COLO829 (cell line): ENCODE results near the gene KIF12.

Source experiments
- DNase-seq: peaks from one replicate; pipeline ENCODE4 v3.0.0; 2012; ENCODE audit warnings: low spot score

Gene KIF12

DNA sequence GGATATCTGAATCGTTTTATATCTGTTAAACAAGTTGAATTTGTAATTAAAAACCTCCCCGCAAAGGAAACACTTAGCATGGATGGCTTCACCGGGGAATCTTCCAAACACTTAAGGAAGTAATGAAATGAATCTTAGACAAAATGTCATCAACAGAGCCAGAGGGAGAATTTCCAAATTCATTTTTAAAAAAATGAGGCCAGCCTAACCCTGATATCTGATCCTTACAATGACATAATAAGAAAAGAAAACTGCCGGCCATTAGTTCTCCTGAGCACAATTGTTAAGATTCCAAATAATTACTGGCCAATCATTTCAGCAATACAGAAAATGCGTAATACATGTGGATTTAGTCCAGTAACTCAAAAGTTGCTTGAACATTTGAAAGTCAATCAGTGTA, 6.1 kb upstream of the KIF12 start:
- no peak for DNase-seq

DNA sequence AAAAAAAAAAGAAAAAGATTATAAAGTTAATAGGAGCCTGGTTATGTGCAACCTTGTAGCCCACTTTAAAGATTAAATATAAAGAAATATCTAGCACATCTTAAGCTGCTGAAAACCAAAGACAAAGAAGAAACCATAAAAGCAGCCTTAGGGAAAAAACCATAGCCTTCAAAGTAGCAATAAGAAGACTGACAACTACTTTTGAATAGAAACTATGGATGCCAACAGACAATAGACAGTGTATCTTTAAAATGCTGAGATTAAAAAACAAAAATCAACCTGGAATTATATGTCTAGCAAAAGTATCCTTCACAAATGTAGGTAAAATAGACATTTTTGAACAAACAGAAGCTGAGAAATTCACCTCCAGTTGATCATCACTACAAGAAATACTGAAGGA, 3.4 kb upstream of the KIF12 start:
- DNase-seq, result no peak

DNA sequence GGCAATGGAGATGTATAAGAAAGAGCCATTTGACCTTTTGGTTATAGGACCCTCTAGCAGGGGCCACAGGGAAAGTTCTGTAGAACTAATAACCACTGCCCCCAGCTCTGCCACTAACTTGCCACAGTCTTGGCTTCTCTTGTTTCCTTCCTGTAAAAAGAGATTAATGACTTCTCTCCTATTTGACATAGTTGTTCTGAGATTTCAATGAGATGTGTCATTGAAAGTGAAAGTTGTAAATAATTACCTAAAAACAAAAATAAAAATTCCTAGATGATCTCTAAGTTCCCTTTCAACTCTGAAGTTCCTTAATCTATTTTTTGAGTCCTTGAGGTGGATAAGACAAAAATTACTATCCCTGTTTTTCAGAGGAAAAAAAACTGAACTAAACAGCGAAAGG, 1.4 kb upstream of the KIF12 start:
- no peak for DNase-seq

DNA sequence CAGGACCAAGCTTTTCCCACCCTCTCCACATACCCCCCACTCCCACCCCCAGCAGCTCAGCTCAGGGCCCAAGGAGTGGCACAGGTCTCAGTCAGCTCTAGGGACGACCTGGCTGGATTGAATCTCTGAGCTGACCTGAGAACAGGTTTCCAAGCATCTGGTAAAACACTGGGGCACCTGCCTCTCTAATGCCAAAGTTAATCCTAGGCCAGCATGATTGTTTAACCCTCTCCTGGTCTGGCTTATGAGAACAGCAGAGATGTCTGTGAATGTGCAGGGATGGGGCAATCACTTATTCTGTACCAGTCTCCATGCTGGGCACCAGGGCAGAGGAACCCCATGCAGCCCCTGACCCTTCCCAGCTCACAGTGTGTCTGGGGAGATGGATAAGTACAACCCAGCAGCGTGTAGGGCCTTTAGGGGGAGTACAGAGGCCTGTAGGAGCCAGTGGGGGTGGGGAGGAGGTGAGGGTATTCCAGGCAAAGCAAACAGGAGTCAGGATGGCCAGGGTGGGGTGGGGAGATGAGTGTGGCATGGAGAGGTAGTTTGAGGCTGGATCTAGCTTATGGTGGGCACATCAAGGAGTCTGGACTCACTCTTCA, 678 bp upstream of the KIF12 start:
- DNase-seq, result no peak

DNA sequence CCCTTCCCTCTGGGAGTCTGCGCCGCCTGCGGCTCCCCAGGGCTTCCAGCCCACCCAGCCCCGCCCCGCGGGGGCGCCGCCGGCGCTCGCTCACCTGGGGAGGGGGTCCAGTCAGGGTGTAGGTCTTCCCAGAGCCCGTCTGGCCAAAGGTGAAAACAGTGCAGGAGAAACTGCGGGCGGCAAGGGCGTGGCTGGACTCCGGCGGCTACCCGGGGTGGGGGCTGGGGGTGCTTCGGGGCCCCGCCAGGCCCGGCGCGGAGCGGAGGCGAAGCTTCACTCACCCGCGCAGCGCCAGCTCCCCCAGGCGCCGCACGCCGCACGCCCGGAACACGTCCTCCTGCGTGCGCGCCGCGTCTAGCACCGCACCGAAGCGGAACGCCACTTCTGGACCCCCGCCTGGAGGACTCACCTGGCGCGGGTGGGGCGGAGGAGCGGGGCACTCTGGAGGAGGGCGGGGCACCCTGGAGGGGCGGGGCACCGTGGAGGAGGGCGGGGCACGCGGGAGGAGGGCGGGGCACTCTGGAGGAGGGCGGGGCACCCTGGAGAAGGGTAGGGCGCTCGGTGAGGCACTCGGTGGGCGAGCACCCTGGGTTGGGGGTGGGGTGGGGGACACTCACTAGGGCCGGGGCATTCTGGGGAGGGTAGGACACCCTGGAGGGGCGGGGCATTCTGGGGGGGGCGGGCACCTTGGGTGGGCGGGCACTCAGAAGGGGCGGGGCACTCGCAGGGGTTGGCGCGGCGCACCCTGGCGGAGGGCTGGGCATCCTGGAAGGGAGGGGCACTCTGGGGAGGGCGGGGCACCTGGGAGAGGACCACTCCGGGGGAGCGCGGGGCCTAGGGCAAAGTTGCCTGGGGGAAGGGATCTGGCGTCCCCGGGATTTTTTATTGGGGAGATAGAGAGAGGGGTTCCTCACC, 814 bp downstream of the KIF12 start:
- no peak for DNase-seq

DNA sequence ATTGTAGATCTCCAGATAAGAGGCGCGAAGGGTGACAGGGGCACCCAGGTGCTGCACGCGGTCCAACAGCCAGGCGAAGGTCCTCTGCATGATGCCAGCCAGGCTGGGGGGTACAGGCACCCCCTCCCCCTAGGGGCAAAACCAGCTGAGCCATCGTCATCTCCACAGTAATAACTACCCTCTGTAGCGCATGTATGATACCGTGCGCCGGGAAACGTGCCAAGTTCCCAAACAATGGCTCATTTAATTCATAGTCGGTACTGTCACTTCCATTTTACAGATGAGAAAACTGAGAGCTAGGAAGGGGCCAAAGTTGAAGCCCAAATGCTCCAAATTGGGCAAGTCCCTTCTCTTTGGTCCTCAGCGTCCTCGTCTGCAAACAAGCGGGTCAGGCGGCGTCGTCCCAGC, 1.5 kb downstream of the KIF12 start:
- peak; percentile 42 for DNase-seq

DNA sequence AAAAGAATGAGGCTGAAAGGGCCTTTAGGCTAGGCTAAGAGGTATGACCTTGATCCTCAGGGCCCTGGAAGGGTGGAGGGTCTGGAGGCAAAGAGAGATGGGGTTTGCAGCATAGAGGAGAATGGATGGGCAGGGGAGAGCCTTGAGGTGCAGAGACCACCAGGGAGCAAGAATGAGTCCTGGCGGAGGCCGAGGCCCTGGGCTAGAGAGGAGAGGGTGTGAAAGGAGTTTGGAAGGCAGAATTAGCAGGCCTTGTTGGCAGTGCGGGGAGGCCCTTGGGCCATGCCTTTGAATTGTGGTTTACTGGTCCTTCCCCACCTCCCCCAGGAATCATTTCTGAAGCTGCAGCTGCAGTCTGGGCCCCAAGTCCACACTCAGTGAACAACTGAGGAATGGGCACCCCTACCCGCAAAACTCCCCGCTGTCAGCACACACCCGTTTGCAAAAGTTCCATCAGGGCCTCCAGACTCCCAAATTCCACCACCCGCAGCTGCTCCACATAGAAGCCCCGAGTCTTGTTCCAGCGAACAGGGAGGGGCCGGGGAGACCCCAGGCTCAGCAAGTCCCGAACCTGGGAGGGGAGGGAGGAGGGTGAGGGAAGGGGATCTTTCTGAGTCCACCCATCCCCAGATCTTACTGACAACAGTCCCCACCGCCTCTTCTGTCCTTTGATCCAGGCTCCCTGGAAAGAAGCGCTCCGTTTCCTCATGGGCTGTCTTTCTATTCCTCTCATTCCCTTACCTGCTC, 2.1 kb downstream of the KIF12 start:
- DNase-seq, result no peak

DNA sequence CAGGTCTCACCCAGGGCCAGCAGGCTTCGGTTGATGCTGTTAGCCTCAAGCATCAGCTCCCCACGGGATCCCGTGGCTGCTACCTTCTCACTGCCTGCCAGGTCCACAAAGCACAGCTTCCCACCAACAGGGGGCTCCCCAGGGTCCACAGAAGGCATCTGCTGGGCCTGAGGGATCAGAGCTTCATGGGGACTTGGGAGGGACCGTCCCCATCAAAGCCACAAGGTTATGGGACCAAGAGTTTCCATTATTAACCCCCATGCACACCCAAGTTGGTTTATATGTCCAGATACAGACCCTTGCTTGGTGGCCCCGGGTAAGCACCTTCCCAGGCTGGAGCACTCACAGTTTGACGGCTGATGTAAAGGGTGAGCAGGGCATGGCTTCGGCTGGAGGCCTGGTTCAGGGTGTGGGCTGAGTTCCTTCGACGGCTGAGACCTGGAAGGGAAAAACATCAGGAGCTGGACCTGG, 3.0 kb downstream of the KIF12 start:
- DNase-seq, result no peak

DNA sequence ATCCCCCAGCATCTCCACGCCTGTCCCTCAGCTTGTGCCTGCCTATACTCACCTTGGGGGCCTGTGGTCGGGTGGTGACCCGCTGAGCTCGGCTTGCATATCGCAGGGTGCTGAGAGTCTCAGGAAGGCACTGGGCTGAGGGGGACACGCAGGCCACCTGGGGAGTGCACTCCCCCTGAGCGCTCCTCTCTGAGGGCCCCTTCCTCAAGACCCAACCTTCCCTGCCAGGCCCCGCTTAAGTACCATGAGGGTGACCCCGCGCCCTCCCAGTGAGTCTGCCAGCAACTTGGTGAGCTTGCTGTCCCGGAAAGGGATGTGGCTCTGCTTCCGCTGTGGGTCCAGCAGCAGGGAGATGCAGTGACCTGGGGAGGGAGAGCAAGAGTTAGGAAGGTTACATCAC, 4.1 kb downstream of the KIF12 start:
- DNase-seq, result no peak

DNA sequence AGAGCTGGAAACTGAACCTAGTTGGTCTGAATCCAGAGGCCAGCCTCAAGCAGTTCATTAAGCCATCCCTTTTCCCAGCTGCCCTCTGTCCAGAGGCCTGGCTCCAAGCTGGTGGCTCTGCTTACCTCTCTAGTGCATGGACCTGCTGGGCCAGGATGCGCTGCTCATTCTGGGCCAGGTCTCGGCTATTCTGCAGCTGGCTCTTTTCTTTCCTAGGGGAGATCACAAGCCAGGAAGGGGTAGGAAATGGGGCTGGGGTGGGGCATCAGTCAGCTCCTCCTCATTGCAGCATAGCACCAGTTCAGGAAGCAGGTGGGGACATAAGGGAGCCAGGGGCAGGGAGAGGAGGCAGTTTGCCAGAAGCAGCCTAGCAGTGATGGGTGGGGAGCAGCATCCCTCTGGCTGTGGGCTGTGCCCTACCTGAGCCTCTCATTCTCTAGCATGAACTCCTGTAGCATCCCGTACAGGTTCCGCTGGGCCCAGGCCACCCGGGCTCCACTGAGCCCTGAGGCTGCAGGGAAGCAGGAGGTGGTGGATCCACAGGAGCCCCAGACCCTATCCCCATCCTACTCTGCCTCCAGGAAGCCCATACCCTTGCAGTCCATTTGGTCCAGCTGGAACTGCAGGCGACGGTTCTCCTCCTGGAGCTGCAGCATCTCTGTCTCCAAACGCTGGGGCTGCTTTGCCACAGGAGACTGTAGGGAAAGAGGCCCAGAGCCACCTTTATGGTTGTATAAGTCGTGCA, 5.2 kb downstream of the KIF12 start:
- no peak for DNase-seq

DNA sequence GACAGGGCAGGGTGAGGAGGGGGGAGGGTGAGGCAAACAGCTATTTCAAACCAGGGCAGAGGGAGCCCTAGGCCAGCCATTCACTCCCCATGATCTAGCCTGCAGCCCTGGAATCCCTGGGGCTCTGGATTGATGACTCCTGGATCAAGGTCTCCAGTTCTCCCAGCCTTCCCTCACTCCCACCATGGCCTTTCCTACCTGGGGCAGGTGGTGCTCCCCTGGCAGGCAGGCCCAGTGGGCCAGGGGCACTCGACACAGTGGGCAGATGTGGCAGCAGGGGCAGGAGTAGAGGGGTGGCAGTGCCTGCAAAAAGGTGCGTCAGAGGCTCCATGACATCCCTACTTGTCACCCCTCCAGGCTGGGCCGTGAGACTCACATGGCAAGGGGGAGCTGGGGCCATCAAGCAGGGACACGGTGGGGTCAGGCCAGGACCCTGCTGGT, 6.0 kb downstream of the KIF12 start:
- no peak for DNase-seq

DNA sequence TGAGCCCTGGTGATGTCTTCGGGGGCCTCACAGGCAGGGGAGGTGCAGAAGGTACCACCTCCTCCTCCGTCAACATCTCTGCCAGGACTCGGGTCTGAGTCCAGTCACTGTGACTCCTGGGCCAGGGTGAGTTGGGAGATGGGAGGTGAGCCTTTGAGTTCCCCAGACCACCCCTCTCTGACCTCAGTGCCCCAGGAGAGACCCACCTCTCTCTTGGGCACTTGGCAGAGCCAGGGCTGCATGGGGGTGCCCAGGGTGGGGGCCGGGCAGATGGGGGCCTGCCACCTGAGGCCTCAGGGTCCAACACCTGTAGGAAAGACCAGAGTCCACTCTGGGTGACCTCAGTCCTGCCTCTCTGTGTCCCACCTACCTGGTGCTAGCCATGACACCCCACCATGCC, 6.8 kb downstream of the KIF12 start:
- DNase-seq, result no peak

DNA sequence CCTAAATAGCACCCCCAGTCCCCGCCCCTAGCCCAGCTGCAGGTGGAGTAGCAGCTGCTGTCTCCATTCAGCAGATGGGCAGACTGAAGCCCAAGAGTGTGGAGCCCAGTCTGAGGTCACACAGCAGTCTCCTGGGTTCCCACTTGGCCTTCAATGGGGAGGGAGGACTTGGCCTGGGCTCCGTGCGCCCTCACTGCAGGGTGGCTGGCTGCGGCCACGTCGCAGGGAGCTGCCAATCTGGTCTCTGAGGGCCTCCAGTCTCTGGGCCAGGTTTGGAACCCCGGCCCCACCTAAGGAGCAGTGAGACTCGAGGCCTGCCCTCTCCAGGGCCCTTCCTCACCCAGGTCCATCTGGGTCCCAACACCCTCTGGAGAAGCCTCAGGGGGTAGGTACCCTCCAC, 7.4 kb downstream of the KIF12 start:
- no peak for DNase-seq

DNA sequence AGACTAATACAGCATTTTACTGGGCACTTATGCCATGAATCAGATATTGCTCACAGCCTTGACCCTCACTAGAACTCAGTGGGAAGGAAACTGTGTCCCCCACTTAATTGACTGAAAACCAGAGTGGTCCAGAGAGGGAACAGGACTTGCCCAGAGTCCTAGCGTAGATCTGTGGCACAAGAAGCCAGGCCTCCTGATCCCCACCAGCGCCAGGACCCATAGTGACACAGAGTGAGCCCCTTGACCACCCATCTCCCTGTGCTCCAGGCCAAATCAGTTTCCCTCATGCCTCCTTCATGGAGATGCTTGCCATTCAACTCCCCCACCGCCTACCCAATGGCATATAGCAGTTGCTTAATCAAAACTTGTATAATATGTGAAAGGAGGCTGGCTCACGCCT, 8.3 kb downstream of the KIF12 start:
- no peak for DNase-seq

DNA sequence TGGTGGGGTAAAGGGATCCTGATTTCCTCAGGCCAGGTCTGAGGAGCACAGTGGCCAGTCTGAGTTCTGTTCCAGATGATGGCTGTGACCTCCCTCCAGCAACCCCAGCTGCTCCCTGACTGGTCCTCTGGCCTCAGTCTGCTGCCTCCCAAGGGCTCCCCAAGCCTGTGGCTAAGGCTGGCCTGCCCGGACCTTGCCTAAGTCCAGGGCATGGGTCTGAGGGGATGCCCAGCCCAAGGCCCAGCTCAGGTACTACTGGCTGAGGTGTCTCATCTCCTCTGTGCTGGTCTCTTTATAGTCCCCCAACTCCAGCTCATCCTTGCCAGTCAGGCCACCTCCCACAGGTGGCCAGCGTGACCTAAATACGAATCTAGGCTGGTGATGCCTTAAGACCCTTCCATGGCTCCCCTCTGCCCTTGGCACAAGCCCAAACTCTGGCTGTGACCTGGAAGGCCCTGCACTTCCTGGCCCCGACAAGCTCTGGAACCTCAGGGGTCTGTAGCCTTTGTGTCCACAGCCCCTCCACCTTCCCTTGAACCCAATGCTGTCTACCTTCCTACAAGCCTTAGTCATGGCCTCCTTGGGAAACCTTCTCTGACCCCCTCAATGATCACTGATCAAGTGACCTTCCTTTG, 9.8 kb downstream of the KIF12 start:
- DNase-seq, result no peak

DNA sequence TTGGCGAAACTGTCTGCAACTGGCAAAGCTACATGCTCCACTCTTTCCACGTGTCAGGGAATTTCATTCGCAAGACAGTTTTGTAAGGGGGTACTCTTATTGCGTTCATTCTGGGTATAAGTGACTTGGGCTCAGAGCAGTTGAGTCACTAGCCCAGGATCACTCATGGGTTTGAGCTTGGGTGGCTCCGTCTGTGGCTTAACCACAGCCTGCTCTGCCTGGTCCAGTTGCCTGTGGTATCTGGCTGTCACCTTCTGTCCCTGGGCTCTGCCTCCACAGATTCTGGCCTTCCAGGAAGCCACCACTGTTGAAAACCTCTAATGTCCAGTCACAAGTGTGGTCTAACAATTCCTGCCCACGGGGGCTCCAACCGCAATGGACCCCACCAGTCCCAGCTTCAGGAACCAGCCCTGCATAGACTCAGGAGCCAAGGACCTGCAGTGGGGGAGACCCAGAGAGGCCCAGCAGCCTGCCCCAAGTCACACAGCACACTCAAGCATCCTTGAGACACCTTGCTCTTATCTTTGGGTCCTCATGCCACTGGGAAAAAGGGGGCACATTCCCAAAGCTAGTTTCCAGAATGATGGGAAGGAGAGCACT, 10.4 kb downstream of the KIF12 start:
- no peak for DNase-seq

DNA sequence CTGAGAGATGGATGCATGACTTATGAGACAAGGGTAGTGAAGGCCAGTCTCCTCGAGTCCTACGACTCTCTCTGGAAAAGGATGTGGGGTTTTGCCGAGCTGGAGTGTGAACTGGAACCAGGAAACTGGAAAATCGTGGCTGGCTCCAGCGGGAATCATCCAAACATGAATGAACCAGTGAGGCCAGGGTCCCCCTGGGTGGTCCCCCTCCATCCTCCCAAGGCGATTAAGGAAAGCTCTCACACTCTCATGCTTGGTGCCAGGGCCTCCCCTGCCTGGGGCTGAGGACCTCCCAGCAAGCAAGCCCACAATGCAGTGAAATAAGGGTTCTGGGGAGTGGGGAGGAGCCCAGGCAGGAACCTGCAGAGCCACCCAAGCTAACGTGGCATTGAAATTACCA, 11.4 kb downstream of the KIF12 start:
- DNase-seq, result no peak

DNA sequence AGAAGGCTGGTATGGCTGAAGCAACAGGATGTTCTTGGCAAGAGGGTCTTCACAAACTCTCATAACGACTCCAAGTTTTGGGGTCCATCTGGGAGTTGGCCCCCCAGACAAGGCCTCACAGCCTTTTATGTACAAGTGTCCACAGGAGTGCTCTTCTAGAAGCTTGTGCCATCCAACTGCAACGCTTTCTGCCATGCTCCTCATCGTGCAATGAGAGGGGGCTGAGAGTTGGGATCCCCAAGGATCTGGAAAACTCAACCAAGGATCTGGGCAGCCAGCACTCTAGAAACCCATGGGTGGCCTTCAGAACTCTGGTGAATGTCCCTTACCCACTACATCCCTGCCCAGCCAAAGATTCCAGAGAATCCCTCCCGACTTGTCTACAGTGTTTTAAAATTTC, 12.5 kb downstream of the KIF12 start:
- DNase-seq, result no peak

DNA sequence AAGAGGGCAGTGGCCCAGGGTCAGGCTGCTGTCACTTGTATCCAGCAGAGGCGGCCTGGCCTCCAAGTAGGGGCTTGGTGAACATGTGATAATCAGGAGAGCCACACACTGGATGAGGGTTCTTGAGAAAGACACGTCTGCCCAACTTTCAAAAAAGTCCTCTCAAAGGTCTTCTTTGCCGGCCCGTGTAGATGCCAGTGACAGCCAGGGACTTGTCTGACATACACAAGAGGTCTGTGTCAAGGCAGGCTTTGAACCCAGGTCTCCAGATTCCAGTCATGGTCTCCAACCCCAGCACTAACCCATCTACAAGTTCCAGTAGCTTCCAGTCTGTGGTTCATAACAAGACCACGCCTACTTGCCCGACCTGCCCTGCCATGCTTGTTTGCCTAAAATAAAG, 13.1 kb downstream of the KIF12 start:
- no peak for DNase-seq

DNA sequence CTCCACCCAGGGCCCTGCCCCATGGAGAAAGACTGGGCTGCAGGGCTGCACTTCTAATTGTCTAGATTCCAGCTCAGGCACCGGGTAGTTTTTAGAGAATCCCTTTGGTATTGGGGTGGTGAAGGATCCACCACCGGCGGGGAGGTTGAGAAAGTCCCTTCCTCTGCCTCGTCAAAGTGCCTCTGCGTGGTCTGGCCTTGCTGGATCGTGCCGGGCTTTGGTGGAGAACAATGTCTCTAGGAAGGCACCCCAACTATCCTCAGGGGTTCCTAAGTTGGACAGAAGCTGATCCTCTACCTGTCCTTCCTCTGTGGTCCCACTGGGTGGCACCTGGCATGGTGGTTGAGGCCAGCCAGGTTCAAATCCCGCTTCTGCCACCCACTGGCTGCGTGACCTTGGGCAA, 13.7 kb downstream of the KIF12 start:
- no peak for DNase-seq
